ENCODE results near the gene TECPR1. TPM values are rescaled to one million over a fixed set of nuclear protein-coding genes. Genes with fewer than 3 reads are reported as not detected.

The TECPR1 gene
- polyA plus RNA-seq, 2 of the 4 experiments (the other 2 are of a cell fraction) = 2.5 to 11.1 TPM

GRCh38 chr7:98256431-98256830, 4.4 kb upstream of the TECPR1 start:
- TF ChIP-seq ZFP36 (IDR thresholded peaks at IDR 0.05; ENCODE audit: borderline replicate concordance, partially characterized antibody) (no peak), ESRRA (IDR thresholded peaks at IDR 0.05; ENCODE audit: borderline replicate concordance, low read length) (no peak), NFE2L2 (conservative IDR thresholded peaks at IDR 0.05; ENCODE audit: low read length) (no peak), FOSL2 (IDR thresholded peaks at IDR 0.05) (no peak), FOSL2 (CRISPR knock-in tag; IDR thresholded peaks at IDR 0.05) (no peak), BHLHE40 (IDR thresholded peaks at IDR 0.05; ENCODE audit: low read depth, low read length) (no peak), EHF (CRISPR knock-in tag; IDR thresholded peaks at IDR 0.05) (no peak), HMGXB4 (CRISPR knock-in tag; IDR thresholded peaks at IDR 0.05; ENCODE audit: borderline replicate concordance) (no peak), REST (IDR thresholded peaks at IDR 0.05) (no peak), CBX8 (IDR thresholded peaks at IDR 0.05) (no peak), ATOH8 (CRISPR knock-in tag; IDR thresholded peaks at IDR 0.05; ENCODE audit: low read depth) (no peak), POLR2AphosphoS2 (conservative IDR thresholded peaks at IDR 0.05; ENCODE audit: low read length) (no peak)
- TF ChIP-seq, protein P1, sequence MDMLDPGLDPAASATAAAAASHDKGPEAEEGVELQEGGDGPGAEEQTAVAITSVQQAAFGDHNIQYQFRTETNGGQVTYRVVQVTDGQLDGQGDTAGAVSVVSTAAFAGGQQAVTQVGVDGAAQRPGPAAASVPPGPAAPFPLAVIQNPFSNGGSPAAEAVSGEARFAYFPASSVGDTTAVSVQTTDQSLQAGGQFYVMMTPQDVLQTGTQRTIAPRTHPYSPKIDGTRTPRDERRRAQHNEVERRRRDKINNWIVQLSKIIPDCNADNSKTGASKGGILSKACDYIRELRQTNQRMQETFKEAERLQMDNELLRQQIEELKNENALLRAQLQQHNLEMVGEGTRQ (IDR thresholded peaks at IDR 0.05) = no peak
- ChIA-PET POLR2A (no interaction called here), CTCF (interaction anchor here (0.9 kb wide), 1 partner anchor 10 kb away, joined by 4 read pairs; no protein-coding TSS in a partner anchor)
- H3K4me1 ChIP-seq = peaks cover 8% of the 10 kb centered on the region
- H3K27ac ChIP-seq = no peak overlapping the region
- no peak for FAIRE-seq
- WGBS (ENCODE audit: missing lambda C conversion rate) = 94% methylated on average over 7 of the region's 7 CpGs
- no peak overlapping the region for H3K4me3 ChIP-seq
- no peak for ATAC-seq
- no peak overlapping the region for H3K4me2 ChIP-seq
- no peaks in the 10 kb centered on the region for H3K9me3 ChIP-seq
- no peak for DNase-seq (ENCODE audit: low read depth in 1 of 2, low spot score in 1 of 2)

DNA sequence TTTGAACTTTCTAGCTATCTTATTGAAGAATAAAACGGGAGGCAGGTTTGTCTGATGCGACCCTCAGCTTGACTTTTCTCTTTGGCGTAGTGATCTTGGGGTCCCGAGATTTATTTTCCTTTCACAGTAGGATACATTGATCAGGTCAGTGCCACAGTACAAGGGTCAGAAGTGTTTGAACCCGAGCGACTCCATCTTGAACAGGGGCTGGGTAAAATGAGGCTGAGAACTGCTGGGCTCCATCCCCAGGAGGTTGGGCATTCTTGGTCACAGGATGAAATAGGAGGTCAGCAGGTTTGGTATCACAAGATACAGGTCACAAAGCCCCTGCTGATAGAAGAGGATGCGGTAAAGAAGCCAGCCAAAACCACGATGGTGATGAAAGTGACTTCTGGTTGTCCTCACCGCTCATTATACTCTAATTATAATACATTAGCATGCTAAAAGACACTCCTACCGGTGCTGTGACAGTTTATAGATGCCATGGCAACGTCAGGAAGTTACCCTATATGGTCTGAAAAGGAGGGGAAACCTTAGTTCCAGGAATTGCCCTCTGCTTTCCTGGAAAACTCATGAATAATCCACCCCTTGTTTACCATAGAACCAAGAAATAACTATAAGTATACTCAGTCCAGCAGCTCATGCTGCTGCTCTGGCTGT, 3.0 kb upstream of the TECPR1 start:
- no peak for ATAC-seq
- ChIA-PET CTCF (interaction anchor here (0.6 to 1.9 kb wide), 4 partner anchors 11 to 165 kb away, joined by 3 to 5 read pairs (median 3); no protein-coding TSS in a partner anchor), POLR2A (no interaction called here)
- no peak for DNase-seq (ENCODE audit: low read depth in 1 of 2, low spot score in 1 of 2)
- Histone ChIP-seq H3K9me3 (no peaks in the 10 kb centered on the region), H3K4me2 (no peak overlapping the region), H3K4me3 (no peak overlapping the region), H3K27ac (no peak overlapping the region), H3K4me1 (peaks cover 17% of the 10 kb centered on the region)
- TF ChIP-seq, protein P2, sequence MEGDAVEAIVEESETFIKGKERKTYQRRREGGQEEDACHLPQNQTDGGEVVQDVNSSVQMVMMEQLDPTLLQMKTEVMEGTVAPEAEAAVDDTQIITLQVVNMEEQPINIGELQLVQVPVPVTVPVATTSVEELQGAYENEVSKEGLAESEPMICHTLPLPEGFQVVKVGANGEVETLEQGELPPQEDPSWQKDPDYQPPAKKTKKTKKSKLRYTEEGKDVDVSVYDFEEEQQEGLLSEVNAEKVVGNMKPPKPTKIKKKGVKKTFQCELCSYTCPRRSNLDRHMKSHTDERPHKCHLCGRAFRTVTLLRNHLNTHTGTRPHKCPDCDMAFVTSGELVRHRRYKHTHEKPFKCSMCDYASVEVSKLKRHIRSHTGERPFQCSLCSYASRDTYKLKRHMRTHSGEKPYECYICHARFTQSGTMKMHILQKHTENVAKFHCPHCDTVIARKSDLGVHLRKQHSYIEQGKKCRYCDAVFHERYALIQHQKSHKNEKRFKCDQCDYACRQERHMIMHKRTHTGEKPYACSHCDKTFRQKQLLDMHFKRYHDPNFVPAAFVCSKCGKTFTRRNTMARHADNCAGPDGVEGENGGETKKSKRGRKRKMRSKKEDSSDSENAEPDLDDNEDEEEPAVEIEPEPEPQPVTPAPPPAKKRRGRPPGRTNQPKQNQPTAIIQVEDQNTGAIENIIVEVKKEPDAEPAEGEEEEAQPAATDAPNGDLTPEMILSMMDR (IDR thresholded peaks at IDR 0.05) = no peak
- TF ChIP-seq TFCP2L1 (CRISPR knock-in tag; IDR thresholded peaks at IDR 0.05) = no peak
- no peak for TF ChIP-seq NPAS2 (CRISPR knock-in tag; IDR thresholded peaks at IDR 0.05; ENCODE audit: borderline replicate concordance)
- no peak for TF ChIP-seq FOXS1 (CRISPR knock-in tag; IDR thresholded peaks at IDR 0.05)
- no peak for TF ChIP-seq KDM1A (IDR thresholded peaks at IDR 0.05; ENCODE audit: low read depth)
- TF ChIP-seq HOXB13 (CRISPR knock-in tag; IDR thresholded peaks at IDR 0.05; ENCODE audit: low read depth) = no peak
- no peak for TF ChIP-seq JUN (IDR thresholded peaks at IDR 0.05)
- TF ChIP-seq E2F6 (IDR thresholded peaks at IDR 0.05; ENCODE audit: borderline replicate concordance, low read depth) = no peak
- TF ChIP-seq RNF2 (IDR thresholded peaks at IDR 0.05; ENCODE audit: borderline replicate concordance, low read depth) = no peak
- TF ChIP-seq EHF (CRISPR knock-in tag; IDR thresholded peaks at IDR 0.05) = no peak
- FAIRE-seq = no peak
- 88% methylated on average over 11 of the region's 11 CpGs for WGBS (ENCODE audit: missing lambda C conversion rate)
